SK-N-SH (cell line): ENCODE data around the gene HDAC4.

Experiments
- EP300 ChIP-seq, 2 experiments: IDR thresholded peaks; 2 replicates each; pipeline versions ENCODE4 v1.4.0 to v1.6.1; 2012; ENCODE audit warnings: borderline replicate concordance in 1 of 2, low read depth in 1 of 2, low read length in 1 of 2
- EZH2phosphoT487 ChIP-seq: fragments of 200-600 bp; sonication (generic); IDR thresholded peaks from 2 replicates; pipeline ENCODE4 v1.6.1; 2017; ENCODE audit warnings: low read depth, mixed run types, mild to moderate bottlenecking, antibody characterized with exemption, moderate library complexity, borderline replicate concordance
- MXI1 ChIP-seq: IDR thresholded peaks from 2 replicates; pipeline ENCODE4 v1.6.1; 2012; ENCODE audit warnings: mild to moderate bottlenecking, low read depth, low read length, improper control_type of control experiment
- POLR2AphosphoS5 ChIP-seq: IDR thresholded peaks from 2 replicates; pipeline ENCODE4 v1.6.1; 2012; ENCODE audit warnings: low read depth, low read length
- RAD21 ChIP-seq: IDR thresholded peaks from 2 replicates; pipeline ENCODE4 v1.6.1; 2012; ENCODE audit warnings: mild to moderate bottlenecking, low read length
- YY1 ChIP-seq: IDR thresholded peaks from 2 replicates; pipeline ENCODE4 v1.4.0; 2012; ENCODE audit warnings: low read depth, mild to moderate bottlenecking
- TF ChIP-seq, protein P1 (sequence below): fragments of 200-600 bp; sonication (generic); IDR thresholded peaks from 2 replicates; pipeline ENCODE4 v1.6.1; 2017; ENCODE audit warnings: antibody characterized with exemption, mild to moderate bottlenecking, moderate library complexity

DNA sequence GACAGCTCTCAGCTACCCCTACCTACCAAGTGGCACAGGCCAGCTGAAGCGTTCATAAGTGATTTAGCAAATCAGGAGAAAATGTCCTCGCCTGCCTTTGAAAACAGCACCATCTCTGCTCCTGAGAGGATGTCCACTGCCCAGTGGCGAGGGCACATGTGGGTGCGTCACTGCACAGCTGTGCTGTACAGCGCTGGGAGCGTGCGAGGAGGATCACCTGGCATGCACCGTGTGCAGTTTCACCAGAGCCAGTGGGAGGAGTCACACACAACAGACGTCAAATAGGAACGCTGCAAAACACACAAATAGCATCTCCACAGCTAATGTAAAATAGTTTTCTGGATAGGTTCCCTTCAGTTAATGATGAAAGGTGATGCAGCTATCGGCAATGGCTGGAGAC is 154.1 kb downstream of the HDAC4 start:
- TF ChIP-seq EZH2phosphoT487 (no peak), POLR2AphosphoS5 (no peak), MXI1 (no peak), YY1 (no peak), EP300 (IDR thresholded peaks at IDR 0.05; ENCODE audit: borderline replicate concordance in 1 of 2, low read depth in 1 of 2, low read length in 1 of 2) (no peak), RAD21 (no peak)
- TF ChIP-seq, protein P1, sequence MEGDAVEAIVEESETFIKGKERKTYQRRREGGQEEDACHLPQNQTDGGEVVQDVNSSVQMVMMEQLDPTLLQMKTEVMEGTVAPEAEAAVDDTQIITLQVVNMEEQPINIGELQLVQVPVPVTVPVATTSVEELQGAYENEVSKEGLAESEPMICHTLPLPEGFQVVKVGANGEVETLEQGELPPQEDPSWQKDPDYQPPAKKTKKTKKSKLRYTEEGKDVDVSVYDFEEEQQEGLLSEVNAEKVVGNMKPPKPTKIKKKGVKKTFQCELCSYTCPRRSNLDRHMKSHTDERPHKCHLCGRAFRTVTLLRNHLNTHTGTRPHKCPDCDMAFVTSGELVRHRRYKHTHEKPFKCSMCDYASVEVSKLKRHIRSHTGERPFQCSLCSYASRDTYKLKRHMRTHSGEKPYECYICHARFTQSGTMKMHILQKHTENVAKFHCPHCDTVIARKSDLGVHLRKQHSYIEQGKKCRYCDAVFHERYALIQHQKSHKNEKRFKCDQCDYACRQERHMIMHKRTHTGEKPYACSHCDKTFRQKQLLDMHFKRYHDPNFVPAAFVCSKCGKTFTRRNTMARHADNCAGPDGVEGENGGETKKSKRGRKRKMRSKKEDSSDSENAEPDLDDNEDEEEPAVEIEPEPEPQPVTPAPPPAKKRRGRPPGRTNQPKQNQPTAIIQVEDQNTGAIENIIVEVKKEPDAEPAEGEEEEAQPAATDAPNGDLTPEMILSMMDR = no peak
